Stimulated activated CD8-positive, alpha-beta memory T cell treated with anti-CD3 and anti-CD28 coated beads, Interleukin-12 subunit alpha, Interleukin-12 subunit beta, amount 100 ng/mL, for 24 hours (primary cell): Measurements from ENCODE around the gene CCDC88A.
A peak's percentile ranks its signal among the peaks of the same experiment; 100 is the strongest.
"Not testable (repeated sequence)": the region's sequence is repeated elsewhere in the genome, so short reads cannot be mapped to it uniquely, and the experiment has no call there.

Experiments
- DNase-seq: peaks from one replicate; pipeline ENCODE4 v3.0.0-alpha.2; 2020; ENCODE audit errors: extremely low read depth

The CCDC88A gene, protein sequence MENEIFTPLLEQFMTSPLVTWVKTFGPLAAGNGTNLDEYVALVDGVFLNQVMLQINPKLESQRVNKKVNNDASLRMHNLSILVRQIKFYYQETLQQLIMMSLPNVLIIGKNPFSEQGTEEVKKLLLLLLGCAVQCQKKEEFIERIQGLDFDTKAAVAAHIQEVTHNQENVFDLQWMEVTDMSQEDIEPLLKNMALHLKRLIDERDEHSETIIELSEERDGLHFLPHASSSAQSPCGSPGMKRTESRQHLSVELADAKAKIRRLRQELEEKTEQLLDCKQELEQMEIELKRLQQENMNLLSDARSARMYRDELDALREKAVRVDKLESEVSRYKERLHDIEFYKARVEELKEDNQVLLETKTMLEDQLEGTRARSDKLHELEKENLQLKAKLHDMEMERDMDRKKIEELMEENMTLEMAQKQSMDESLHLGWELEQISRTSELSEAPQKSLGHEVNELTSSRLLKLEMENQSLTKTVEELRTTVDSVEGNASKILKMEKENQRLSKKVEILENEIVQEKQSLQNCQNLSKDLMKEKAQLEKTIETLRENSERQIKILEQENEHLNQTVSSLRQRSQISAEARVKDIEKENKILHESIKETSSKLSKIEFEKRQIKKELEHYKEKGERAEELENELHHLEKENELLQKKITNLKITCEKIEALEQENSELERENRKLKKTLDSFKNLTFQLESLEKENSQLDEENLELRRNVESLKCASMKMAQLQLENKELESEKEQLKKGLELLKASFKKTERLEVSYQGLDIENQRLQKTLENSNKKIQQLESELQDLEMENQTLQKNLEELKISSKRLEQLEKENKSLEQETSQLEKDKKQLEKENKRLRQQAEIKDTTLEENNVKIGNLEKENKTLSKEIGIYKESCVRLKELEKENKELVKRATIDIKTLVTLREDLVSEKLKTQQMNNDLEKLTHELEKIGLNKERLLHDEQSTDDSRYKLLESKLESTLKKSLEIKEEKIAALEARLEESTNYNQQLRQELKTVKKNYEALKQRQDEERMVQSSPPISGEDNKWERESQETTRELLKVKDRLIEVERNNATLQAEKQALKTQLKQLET (N-terminal part only)

DNA sequence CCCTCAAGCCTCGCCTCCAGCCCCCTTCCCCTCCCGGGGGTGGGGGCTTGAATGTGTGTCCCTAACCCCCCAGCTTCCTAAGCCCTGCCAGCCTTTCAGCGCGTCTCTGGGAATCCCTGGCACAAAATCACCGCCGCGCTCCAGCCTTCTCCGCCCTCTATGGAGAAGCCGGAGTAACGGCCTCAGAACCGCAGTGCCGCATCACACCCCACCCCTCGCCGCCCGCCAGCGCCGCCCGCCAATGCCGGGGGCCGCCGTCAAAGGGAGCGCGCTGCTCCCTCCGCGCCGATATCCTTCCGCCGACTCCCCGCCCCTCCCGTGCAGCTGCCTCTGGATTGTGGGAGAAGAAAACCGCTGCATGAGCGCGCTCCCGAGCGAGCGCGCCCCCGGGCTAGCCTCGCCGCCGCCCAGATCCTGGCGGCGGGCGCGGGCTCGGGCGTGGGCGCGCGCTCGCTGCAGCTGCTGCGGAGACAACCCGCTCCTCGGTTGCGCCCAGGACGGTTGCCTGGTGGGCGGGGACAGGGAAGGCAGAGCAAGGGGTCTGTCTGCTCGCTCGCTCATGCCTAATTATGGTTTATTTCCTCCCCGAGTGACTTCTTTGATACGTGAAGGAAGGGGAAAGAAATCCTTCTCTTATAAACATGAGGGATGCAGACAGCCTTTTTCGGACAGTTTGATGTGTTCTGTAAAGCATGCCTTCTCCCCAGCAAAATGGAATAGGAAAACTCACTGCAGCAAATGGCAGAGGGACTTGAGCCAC is at the start of gene CCDC88A:
TSS of gene CCDC88A (minus strand) at position 178 of the 760 bp plus-strand sequence. CDS start 777 bp downstream, outside the sequence.
- DNase-seq: peak; percentile 77

GRCh38 chr2:55461679-55462078 is 42.0 kb upstream of the CCDC88A start:
- DNase-seq: no peak

DNA sequence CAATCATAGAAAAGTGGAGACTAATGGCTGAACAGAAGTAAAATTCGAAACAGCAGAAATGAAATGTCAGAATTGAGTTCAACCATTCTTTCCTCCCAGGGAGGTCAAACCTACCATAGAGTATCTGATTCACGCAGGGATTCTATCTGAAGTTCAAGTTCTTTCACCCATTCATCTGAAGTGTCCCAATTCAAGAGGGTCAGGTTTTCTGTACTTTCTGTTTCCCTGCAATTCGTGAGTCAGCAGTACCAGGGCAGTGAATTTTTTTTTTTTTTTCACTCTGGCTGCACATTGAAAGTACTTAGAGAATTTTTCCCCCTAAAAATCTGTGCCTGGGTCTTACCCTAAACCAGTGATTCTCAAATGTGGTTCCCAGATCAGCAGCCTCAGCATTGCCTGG is 40.9 kb upstream of the CCDC88A start:
- no peak for DNase-seq

DNA sequence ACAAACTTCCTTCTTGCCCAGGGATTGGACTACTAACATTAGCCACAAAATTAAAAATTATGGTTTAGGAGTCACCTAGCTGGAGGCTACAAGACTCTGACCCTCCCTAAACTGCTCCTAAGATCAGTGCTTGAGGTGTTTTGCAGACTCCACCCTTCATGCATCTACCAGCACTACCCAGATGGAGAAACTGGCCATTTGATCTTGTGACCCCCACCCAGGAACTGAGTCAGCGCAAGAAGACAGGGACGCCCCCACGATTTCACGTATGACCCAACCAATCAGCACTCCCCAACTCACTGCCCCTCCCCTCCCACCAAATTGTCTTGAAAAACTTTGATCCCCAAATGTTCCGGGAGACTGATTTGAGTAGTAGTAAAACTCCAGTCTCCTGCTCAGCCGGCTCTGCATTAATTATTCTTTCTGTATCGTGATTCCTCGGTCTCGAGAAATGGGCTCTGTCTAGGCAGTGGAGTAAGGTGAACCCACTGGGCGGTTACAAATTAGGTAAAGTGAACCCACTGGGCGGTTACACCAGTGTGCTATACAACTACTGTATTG is 40.1 kb upstream of the CCDC88A start:
- DNase-seq: no peak

DNA sequence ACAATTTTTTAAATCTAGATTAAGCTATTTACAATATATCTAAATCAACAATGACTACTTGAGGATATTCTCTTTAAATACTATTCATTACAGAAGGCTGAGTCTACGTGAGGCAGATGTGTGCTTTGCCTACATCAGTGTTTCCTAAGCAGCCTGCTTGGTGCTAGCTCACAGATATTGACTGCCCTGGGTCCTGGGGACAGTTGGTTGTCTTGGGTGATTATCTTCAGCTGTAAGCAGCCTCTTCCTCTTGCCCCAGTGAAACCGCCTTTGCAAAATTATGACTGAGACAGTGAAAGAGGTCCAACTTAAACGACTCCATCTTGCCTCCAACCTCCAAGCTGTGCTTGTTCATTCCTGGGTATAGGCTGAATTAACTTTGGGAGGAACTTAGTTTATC is 39.6 kb upstream of the CCDC88A start:
- no peak for DNase-seq

GRCh38 chr2:55454121-55454520 is 34.5 kb upstream of the CCDC88A start:
- no peak for DNase-seq

- DNase-seq: no peak
These were observed 33.2 kb upstream of the CCDC88A start for GRCh38 chr2:55452879-55453278.

DNA sequence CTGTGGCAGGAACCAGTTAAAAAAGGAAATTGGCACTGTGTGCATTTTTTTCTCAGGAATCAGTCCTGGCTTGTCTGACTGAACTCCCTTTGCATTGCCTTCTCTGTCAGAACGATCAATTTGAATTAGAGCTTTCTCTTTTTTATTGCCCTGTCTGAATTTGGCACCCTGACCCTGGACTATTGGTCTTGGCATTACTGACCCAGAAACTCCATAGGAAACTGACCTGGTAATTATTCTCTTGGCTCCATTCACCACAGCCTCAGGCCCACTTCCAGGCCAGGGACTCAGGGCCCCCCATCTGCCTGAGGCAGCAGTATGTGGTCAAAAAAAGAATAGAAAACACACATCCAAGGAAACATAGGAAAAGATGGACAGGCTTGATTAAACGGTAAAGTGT is 32.0 kb upstream of the CCDC88A start:
- DNase-seq: no peak

- not testable (repeated sequence) for DNase-seq
These were observed 30.4 kb upstream of the CCDC88A start for GRCh38 chr2:55450014-55450413.

- DNase-seq: not testable (repeated sequence)
These were observed 22.5 kb upstream of the CCDC88A start for GRCh38 chr2:55442045-55442760.

- DNase-seq: no peak
These were observed 21.7 kb upstream of the CCDC88A start for GRCh38 chr2:55441280-55441892.

- DNase-seq: no peak
These were observed 19.4 kb upstream of the CCDC88A start for GRCh38 chr2:55439101-55439397.

GRCh38 chr2:55438391-55439100 is 18.9 kb upstream of the CCDC88A start:
- DNase-seq: no peak

DNA sequence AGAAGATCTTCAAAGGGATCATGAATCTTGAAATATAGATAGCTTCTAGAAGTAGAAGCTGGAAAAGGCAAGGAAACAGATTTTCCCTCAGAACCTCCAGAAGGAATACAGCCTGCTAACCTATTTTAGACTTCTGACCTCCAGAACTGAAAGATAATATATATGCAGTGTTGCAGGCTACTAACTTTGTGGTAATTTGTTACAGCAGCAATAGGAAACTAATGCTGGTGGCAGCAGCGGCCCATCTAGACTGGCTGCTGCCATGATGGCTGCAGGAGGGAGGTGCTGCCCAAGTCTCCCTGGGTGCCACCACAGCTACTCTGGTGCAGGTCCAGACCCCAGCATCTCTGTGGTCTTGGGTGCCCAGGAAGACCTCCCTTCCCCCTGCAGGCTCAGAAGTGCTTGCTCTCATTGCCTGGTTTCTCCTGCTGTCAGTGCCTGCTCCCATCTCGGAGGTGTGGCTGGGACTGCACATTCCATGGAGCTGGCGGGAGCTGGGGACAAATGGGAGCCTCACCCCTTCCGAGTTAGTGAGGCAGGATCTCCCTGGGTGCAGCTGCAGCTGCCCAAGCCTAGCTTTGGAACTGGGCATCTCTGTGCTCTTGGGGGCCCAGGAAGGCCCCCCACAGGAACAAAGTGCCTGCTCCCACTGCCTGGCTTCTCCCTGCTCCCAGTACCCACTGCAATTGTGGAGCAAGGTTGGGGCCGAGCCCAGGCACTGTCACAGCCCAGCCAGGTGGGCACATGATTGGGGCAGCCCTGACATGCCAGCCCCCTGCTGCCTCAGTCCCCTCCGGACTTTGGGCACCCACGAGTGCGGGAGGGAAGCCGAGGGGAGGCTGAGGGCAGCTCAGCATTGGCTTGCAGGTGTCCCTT is 18.1 kb upstream of the CCDC88A start:
- DNase-seq: no peak

- DNase-seq: no peak
These were observed 12.4 kb upstream of the CCDC88A start for GRCh38 chr2:55431982-55432627.

- no peak for DNase-seq
These were observed 10.7 kb upstream of the CCDC88A start for GRCh38 chr2:55430211-55430975.

DNA sequence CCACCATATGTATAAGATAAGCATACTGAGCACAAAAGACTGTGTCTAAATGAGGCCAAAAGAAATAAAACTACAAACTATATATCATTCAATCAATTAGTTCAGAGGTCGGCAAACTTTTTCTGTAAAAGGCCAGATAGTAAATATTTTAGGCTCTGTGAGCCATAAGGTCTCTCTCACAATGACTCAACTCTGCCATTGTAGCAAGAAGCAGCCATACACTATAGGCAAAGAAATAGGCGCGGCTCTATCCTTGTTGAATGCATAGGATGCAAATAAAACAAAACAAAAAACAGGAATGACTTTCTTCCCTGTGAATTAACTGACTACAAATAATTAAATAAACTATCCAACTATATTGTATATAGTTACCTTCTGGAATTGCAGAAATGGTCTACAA is 8.6 kb upstream of the CCDC88A start:
- DNase-seq: no peak
